T-helper 22 cell (primary cell): ENCODE data around the gene PDGFC.

Experiments used
- DNase-seq: peaks from one replicate; pipeline ENCODE4 v3.0.0-alpha.2; 2020; ENCODE audit warnings: low read depth

PDGFC gene

DNA sequence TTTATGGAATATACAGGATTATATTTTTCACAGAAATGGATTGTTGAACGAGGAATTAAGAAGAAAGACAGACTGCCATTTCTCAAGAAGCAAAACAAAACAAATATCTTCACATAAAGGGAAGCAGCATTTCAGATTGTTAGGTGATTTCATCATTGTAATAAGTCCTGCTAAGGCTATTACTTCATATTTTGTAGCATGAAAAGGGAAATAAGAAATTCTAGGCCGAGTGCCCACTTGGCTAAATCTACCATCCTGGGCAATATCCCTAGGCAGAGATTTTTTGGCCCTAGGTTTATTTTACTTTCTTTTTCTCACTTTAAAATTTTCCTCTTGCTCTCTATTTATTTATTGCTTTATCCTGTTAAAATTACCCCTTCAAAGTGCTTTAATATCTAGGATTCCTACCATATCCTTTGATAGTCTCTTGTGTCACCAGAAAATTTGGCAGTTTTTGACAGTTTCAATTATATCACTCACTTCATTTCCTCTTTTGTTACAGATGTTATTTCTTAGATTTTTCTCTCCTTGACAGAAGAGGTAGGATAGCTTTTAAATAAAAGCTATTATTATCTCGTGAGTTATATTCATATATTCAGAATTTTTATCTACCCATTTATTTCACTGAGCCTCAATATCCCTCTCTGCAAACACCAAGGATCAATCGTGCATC is 142.3 kb downstream of the PDGFC start:
- no peak for DNase-seq

DNA sequence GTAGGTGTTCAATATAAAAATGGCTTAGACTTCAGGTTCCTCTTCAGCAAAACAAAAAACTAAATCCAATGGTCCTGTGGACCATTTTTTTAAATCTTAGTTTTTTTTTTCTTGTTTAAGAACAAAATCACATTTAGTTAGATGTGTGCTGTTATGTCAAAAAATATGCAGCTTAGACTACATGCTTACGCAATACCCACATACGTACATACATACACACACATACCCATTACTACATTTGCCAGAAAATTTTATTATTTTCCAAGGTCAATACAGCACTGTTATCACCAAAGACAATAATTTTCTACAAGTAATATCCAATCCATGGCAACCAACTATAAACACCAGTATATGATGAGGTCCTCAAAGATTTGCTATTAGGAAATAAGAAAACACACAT is 144.1 kb downstream of the PDGFC start:
- no peak for DNase-seq

DNA sequence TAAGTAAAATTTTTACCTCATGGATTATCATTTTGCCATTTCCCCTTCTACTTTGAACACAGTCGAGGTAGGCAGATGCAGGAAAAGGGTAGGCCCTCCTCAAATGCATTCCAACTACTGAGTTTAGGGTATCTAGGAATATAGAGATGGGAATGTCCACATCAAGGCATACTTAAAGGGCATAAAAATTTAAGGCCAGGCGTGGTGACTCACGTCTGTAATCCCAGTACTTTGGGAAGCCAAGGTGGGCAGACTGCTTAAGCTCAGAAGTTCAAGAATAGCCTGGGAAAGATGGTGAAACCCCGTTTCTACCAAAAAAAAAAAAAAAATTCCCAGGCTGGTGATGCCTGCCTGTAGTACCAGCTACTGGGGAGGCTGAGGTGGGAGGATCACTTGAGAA is 146.5 kb downstream of the PDGFC start:
- DNase-seq, result no peak

DNA sequence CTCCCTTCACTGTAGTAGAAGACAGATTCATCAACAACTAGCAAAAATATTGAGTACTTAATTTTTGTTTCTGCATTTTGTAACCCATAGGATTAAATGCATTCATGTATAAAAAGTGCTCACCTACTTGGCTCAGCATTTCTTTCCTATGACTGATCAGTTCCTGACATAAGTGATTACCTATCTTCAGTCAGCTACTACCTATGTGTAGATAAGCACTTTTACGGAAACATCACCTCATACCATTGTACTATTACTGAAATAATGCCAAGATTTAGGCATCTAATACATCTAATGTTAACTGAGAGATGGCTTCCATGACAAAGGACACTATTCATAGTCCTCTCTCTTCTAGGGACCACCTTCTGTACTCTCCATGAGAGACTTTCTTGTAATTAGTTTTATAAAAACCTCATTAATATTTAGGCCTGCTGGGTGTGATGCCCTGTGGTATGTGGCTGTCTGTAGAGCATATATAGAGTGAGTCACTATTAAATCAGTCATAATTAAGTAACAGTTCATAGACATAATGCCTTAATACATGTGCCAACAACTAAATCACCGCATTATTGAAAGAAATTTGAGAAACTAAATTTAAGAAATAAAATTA is 147.0 kb downstream of the PDGFC start:
- DNase-seq, result no peak

DNA sequence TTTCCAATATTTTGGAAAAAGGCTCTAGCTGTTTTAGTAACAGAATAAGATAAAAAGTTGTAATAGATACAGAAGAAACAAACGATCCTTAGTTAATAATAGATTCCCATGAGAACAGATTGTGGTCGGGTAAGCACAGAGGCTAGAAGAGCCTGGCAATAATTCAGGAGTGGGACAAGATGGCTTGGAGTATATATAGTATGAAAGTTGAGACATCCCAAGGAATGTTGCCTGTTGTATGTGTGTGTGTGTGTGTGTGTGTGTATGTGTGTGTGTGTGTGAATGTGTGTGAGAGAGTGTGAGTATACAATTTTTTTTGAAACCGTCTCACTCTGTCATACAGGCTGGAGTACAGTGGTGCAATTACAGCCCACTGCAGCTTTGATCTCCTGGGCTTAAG is 150.7 kb downstream of the PDGFC start:
- DNase-seq, result no peak

GRCh38 chr4:156816360-156816755 is 155.2 kb downstream of the PDGFC start:
- no peak for DNase-seq

- DNase-seq, result no peak
These were observed 155.8 kb downstream of the PDGFC start for GRCh38 chr4:156815717-156816359.

- no peak for DNase-seq
These were observed 159.6 kb downstream of the PDGFC start for GRCh38 chr4:156811963-156812362.

DNA sequence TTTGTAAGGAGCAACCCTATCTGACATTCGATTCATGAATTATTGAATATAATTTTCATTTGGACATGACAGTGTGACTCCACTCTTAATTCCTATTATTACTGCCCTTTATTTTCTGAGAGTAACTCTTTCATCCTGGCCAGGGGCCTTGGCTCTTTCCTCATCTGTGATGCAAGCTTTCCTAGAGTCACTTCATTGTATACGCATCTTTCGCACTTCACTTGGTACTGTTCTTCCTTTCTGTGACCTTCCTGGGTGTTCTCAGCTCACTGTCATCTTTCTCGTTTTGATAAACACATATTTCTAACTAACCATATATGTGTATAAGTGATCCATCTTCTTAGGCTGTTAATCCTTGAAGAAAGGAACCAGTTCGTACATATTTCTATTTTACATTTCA is 160.3 kb downstream of the PDGFC start:
- no peak for DNase-seq

DNA sequence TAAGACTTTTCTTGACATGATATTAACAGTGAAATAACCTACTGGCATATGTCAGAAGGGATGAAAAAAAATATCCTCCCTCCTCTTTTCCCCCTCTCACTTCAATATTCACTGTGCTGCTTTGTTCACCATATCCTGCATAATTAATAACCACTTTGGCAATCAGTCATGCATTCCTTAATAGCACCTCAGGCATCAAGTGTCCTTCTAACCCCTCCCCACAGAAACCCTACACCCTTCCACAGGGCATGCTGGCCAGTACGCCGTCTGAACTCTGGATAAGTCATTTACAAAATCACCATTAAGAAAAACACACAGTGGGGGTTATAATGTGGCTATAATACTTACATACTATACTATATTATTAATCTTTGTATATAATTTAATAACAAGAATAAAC is 165.9 kb downstream of the PDGFC start:
- no peak for DNase-seq

DNA sequence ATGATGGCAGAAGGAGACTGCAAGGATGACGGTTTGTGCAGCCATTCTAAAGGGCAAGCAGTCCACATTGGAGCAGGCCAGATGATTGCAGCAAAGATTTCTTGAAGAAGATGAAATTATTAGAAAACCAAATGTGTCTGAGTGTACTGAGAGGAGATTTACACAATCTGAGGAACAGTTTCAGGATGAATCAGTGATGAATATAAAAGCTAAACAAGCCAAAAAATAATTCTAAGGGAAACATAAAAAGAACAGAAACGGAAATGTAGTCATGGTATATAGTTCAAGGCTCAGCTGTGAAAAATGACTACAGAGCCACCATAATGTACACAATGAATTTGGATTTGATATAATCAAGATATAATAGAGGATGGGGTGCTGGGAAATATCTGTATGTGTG is 168.5 kb downstream of the PDGFC start:
- no peak for DNase-seq

DNA sequence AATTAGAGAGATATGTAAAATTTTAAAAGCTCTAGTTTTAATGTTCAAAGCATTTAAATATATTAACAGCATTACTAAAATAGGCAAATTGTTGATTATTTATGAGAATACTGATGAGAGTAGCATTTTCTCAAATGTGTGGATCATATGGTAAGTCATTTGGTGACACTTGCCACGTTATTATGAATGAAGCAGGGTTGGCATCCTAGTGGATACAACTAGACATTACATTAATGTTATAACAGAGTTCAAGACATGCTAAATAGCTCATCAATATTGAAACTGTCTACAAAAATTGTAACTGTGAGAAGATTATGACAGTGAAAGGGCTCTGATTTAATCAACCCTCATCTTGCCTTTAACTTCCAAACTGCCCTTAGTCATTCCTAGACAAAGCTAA is 171.1 kb downstream of the PDGFC start:
- DNase-seq, result no peak

DNA sequence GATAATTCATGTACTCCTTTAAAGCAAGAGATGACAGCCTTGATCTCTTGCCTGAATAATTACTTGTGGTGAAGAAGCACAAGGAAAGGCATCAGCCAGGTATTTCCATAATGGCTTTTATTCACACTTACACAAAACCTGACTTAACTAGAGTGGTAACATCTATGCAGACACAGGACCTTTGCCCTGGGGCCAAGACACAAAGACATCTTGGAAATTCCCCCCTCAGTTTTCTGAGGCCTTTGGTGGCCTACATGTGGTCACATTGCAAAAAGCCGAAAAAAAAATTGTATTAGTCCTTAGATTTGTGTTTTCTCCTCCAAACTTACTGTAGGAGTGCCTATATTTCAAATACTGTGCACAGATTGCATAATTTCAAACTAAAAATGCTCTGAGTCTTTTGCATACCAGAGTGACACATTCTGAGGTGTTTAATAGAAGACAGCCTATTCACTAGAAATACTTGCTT is 172.4 kb downstream of the PDGFC start:
- no peak for DNase-seq

DNA sequence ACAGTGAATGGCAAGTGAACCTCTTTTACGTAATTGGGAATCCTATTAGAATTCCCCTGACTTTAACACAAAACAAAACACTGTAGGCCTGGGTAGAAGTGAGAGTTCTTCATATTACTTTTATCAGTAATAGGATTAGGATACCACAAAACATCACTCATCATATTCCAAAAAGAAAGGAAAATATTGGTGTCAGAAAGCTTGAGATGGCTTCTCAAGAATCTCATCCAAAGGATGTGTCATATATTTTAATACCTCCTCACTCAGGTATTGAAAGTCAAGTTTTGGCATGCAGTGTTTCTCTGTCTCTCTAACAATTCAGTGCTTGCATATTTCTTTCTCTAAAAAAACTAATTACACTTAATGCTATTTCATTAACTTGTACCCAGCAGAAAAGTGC is 173.2 kb downstream of the PDGFC start:
- no peak for DNase-seq

DNA sequence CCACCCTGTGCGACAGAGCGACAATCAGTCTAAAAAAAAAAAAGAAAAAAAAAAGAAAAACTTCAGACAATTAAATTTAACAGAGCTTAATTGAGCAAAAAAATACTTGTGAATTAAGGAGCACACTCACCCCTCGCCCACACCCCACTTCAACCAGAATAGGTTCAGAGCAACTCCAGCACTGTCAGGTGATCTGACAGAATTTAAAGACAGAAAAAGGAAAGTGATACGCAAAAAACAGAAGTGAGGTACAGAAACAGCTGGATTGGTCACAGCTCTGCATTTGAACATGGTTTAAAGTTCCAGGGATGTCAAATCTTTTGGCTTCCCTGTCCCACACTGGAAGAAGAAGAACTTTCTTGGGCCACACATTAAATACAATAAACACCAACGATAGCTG is 174.4 kb downstream of the PDGFC start:
- DNase-seq, result no peak

DNA sequence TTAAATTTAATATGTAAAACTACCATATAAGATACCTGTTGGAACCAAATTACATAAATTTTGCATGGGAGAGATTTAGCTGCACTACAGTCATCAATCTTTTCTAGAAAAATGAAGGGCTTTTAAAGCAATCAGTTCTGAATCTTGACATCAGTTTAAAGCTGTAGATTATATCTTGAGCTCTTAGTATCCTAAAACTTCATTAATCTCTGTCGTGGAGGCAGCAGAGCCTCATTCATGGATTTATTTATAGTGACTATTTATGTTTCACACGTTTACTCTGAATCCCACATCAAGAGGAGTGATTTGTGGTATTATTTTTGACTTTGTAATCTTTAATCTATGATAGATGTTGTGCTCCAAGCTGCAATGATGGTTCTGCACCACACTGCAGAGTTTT is 175.9 kb downstream of the PDGFC start:
- DNase-seq, result no peak

DNA sequence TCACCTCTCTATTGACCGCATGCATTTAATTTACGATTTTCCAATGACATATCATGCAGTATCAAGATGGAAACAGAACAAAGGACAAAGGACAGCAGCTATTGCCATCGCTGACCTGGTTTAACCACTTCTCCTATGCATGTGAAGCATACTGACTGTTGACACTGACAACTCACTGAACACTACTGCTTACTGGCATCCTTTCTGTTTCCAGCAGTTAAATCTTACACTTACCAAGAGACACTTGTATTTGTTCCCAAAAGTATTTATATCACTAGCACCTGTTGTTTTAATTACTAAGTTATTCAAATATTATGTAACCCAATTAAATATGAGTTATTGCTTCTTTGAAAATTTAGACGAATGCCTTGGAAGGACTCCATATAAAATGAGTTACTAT is 176.7 kb downstream of the PDGFC start:
- no peak for DNase-seq

DNA sequence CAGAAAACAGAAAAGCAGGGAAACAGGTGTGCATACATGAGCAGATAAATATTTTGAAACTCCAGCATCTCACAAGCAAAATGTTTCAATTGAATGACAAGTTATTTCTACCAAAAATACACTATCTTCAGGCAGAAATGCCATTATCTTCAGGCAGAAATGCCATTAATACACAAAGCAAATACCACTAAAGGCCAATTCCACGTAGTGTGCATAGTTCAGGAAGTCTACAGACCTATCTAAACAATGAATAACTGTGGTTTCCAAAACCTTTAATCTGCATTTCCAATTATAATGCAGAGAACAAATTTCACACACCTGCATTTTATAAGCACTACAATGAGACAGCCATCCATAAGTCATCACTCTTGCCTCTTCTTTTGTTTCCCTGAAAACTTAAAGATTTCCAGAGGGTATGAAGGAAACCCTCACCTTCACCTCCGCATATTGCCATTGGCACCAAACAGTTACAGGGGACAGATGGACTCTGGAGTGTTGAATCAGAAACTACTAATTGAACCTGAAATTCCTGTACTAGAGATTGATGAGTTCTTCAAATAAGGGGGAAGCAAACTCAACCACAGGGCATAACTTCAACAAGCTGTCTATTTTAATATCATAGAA is 179.0 kb downstream of the PDGFC start:
- no peak for DNase-seq

DNA sequence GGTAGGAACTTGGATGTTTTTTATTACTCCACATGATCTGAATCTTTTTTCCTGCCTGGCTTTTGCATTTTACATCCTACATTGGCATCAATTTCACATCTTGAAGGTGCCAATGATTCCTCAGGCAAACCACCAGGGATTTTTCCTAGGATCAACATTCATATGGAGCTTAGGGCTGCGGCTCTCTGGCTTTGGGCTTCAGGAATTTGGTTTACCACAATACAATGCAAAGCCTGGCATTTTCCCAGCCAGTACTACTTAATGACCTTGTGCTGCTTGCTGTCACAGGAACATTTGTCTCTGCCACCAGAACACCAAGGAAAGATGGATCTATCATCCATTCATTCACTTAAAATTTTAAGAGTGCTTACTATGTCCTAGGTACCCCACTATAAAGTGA is 180.7 kb downstream of the PDGFC start:
- DNase-seq, result no peak

- DNase-seq, result no peak
These were observed 182.8 kb downstream of the PDGFC start for GRCh38 chr4:156788782-156789181.

GRCh38 chr4:156786713-156787112 is 184.9 kb downstream of the PDGFC start:
- DNase-seq, result no peak

- no peak for DNase-seq
These were observed 186.6 kb downstream of the PDGFC start for GRCh38 chr4:156784970-156785369.

- no peak for DNase-seq
These were observed 187.6 kb downstream of the PDGFC start for GRCh38 chr4:156783966-156784365.
